ENCODE measurements around the gene NR2C2AP. TPM values are rescaled to one million over a fixed set of nuclear protein-coding genes. Genes with fewer than 3 reads are reported as not detected.

The NR2C2AP gene
- total RNA-seq, 1 donor = 6.2 TPM

DNA sequence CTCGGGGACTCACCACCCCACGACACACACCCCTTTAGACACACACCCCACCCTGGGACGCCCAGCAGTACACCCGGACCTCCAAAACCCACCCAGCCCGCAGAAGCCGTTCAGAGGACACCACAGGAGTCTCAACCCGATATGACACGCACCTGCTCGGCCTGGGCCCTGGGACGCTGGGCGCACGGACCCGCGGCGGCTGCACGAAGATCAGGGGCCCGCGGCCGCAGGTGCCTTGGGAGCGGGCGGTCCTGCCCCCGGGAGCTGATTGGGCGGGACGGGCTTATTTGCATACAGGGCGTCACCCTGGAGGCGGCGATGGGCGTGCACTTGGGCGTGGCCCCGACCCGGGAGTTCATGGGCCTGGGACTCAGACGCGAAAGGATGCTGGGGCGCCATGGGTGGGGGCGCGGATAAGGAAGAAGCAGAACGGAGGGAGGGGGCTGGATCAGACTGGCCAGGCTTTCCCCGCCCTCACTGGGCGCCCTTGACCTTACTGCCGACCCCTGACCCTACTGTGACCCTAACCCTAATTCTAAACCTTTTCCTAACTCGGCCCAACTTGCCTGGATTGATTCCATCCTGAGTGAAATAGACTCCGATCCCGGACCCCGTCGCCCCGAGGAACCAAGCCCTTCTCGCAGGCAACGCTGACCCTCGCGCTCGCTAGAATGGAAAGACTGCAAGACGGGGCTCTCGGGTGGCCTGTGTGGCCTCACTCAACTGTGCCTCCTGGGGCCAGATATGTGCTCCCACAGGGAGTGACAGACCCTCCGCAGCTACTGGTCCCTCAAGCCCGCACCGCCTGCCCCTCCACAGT, 33.0 kb downstream of the NR2C2AP start, which contains the start of gene MEF2B:
Gene MEF2B, minus strand, starts transcription at position 211 of the 820 bp plus-strand sequence. CDS start 19,528 bp downstream, outside the sequence.
- no peaks in the 10 kb centered on the region for H3K27me3 ChIP-seq (ENCODE audit: insufficient read depth, low read length)
- H3K4me2 ChIP-seq (ENCODE audit: insufficient read depth, low read length) = peak within 1 kb of the TSS; percentile 18
- H3K9me3 ChIP-seq (ENCODE audit: low read depth, low read length) = no peaks in the 10 kb centered on the region
- H3K36me3 ChIP-seq (ENCODE audit: insufficient read depth, low read length) = no peaks in the 10 kb centered on the region
- DNase-seq (ENCODE audit: insufficient read length, low spot score, missing footprints) = peak; percentile 97
- peak within 1 kb of the TSS; percentile 30 for H3K4me3 ChIP-seq (ENCODE audit: insufficient read depth, low read length)
- peaks cover 3% of the 10 kb centered on the region for H4K20me1 ChIP-seq (ENCODE audit: insufficient read depth, low read length)
- no peak within 1 kb of the TSS for H2AFZ ChIP-seq (ENCODE audit: low read length)
- peaks cover 11% of the 10 kb centered on the region for H3K4me1 ChIP-seq (ENCODE audit: insufficient read depth, low read length)
- H3K27ac ChIP-seq (ENCODE audit: low read depth, low read length) = no peak within 1 kb of the TSS
- H3K79me2 ChIP-seq (ENCODE audit: insufficient read depth, low read length) = no peaks in the 10 kb centered on the region
- TF ChIP-seq, protein P1, sequence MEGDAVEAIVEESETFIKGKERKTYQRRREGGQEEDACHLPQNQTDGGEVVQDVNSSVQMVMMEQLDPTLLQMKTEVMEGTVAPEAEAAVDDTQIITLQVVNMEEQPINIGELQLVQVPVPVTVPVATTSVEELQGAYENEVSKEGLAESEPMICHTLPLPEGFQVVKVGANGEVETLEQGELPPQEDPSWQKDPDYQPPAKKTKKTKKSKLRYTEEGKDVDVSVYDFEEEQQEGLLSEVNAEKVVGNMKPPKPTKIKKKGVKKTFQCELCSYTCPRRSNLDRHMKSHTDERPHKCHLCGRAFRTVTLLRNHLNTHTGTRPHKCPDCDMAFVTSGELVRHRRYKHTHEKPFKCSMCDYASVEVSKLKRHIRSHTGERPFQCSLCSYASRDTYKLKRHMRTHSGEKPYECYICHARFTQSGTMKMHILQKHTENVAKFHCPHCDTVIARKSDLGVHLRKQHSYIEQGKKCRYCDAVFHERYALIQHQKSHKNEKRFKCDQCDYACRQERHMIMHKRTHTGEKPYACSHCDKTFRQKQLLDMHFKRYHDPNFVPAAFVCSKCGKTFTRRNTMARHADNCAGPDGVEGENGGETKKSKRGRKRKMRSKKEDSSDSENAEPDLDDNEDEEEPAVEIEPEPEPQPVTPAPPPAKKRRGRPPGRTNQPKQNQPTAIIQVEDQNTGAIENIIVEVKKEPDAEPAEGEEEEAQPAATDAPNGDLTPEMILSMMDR (IDR thresholded peaks at IDR 0.05; ENCODE audit: extremely low read depth, low read depth, low read length) = no peak

DNA sequence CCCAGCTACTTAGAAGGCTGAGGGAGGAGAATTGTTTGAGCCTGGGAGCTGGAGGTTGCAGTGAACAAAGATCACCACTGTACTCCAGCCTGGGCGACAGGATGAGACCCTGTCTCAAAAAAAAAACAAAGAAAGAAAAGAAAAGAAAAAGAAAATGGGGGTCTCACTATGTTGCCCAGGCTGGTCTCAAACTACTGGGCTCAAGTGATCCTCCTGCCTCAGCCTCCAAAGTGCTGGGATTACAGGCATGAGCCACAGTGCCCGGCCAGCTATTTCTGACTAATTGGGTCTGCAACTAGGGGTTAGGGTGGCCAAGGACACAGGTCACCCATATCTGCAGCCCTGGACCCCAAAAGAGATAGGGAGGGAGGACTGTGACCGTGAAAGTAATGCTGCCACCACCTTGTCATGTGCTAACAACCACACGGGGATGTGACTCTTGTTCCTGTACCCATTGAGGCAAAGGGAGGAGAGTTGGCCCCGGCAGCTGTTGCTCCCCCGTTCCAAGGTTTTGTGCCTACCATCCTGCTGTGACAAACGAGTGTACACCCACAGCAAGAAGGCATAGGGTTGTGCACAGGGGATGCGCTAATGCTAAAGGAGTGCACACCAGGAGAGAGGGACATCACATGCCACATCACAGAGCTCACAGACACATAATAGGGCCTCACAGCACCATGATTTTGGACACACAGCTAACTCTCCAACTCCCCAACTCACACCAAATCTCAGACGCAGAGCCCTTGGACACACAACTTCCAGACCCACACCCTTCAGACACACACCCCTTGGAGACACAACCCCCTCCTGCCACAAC, 33.8 kb downstream of the NR2C2AP start:
- no peak overlapping the region for H3K27ac ChIP-seq (ENCODE audit: low read depth, low read length)
- no peaks in the 10 kb centered on the region for H3K79me2 ChIP-seq (ENCODE audit: insufficient read depth, low read length)
- H3K36me3 ChIP-seq (ENCODE audit: insufficient read depth, low read length) = no peaks in the 10 kb centered on the region
- peaks cover 11% of the 10 kb centered on the region for H3K4me1 ChIP-seq (ENCODE audit: insufficient read depth, low read length)
- H3K9me3 ChIP-seq (ENCODE audit: low read depth, low read length) = no peaks in the 10 kb centered on the region
- DNase-seq (ENCODE audit: insufficient read length, low spot score, missing footprints) = peak; percentile 41
- no peak overlapping the region for H3K4me2 ChIP-seq (ENCODE audit: insufficient read depth, low read length)
- peaks cover 3% of the 10 kb centered on the region for H4K20me1 ChIP-seq (ENCODE audit: insufficient read depth, low read length)
- H3K27me3 ChIP-seq (ENCODE audit: insufficient read depth, low read length) = no peaks in the 10 kb centered on the region
- TF ChIP-seq, protein P1 (IDR thresholded peaks at IDR 0.05; ENCODE audit: extremely low read depth, low read depth, low read length) = no peak
- H2AFZ ChIP-seq (ENCODE audit: low read length) = no peak overlapping the region
- peak overlapping the region; percentile 30 for H3K4me3 ChIP-seq (ENCODE audit: insufficient read depth, low read length)

DNA sequence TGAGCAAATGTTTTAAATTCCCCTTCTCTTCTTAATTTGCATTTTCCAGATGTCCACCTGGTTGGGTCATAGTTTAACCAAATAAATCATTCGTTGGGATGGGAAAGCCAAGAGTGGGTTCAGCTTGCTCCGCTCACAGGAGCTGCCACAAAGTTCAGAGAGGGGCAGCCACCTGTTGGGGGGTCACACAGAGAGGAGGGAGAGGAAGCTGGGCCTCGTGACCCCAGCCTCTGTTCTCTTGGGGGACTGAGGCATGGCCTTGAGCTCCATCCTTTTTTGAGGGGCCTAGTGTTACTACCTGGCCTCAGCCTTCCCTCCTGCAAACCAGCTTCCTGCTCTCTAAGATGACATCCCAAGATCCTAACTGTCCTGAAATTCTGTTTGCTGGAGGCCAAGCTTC, 35.6 kb downstream of the NR2C2AP start:
- peaks cover 3% of the 10 kb centered on the region for H4K20me1 ChIP-seq (ENCODE audit: insufficient read depth, low read length)
- no peak overlapping the region for H3K4me3 ChIP-seq (ENCODE audit: insufficient read depth, low read length)
- no peak overlapping the region for H3K4me2 ChIP-seq (ENCODE audit: insufficient read depth, low read length)
- H3K79me2 ChIP-seq (ENCODE audit: insufficient read depth, low read length) = no peaks in the 10 kb centered on the region
- H2AFZ ChIP-seq (ENCODE audit: low read length) = no peak overlapping the region
- H3K4me1 ChIP-seq (ENCODE audit: insufficient read depth, low read length) = peaks cover 10% of the 10 kb centered on the region
- peak; percentile 3 for DNase-seq (ENCODE audit: insufficient read length, low spot score, missing footprints)
- H3K27me3 ChIP-seq (ENCODE audit: insufficient read depth, low read length) = no peaks in the 10 kb centered on the region
- H3K9me3 ChIP-seq (ENCODE audit: low read depth, low read length) = no peaks in the 10 kb centered on the region
- TF ChIP-seq, protein P1 (IDR thresholded peaks at IDR 0.05; ENCODE audit: extremely low read depth, low read depth, low read length) = no peak
- no peak overlapping the region for H3K27ac ChIP-seq (ENCODE audit: low read depth, low read length)
- H3K36me3 ChIP-seq (ENCODE audit: insufficient read depth, low read length) = no peaks in the 10 kb centered on the region

DNA sequence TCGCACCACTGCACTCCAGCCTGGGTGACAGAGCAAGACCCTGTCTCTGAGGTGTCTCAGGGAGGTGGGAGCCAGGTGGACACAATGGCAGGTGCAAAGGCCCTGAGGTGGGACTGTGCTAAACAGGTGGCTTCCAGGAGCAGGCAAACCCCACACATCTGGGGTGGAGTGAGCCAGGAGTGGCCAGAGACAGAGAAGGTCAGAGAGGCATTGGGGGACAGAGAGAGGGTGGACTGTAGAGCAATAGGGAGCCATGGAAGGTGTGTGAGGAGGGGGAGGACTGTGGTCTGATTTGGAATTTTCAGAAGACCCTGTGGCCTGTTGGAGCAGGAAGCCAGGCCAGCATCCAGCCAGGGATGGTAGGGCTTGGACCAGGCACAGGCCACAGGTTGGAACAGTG, 37.8 kb downstream of the NR2C2AP start:
- Histone ChIP-seq H4K20me1 (ENCODE audit: insufficient read depth, low read length) (no peaks in the 10 kb centered on the region), H3K9me3 (ENCODE audit: low read depth, low read length) (no peaks in the 10 kb centered on the region), H3K79me2 (ENCODE audit: insufficient read depth, low read length) (no peaks in the 10 kb centered on the region), H3K4me3 (ENCODE audit: insufficient read depth, low read length) (no peak overlapping the region), H2AFZ (ENCODE audit: low read length) (no peak overlapping the region), H3K36me3 (ENCODE audit: insufficient read depth, low read length) (no peaks in the 10 kb centered on the region), H3K4me1 (ENCODE audit: insufficient read depth, low read length) (no peaks in the 10 kb centered on the region), H3K4me2 (ENCODE audit: insufficient read depth, low read length) (no peak overlapping the region), H3K27me3 (ENCODE audit: insufficient read depth, low read length) (no peaks in the 10 kb centered on the region), H3K27ac (ENCODE audit: low read depth, low read length) (no peak overlapping the region)
- TF ChIP-seq, protein P1 (IDR thresholded peaks at IDR 0.05; ENCODE audit: extremely low read depth, low read depth, low read length) = no peak
- peak; percentile 25 for DNase-seq (ENCODE audit: insufficient read length, low spot score, missing footprints)

Measured in osteoblast (primary cell).